ACC112 (cell line): ENCODE results near the gene CNPY1.

ENCODE experiments used
- H2AFZ ChIP-seq: fragments of 200-600 bp; sonication (generic); one replicate; pipeline ENCODE4 v1.6.0; 2017; ENCODE audit warnings: antibody characterized with exemption, low read length; ENCODE audit not compliant: unreplicated experiment
- H3K27ac ChIP-seq: fragments of 200-600 bp; sonication (generic); 2 replicates; pipeline ENCODE4 v1.5.1; 2014; ENCODE audit warnings: low read depth, mild to moderate bottlenecking, antibody characterized with exemption, low read length, moderate library complexity
- H3K27me3 ChIP-seq: fragments of 200-600 bp; sonication (generic); 2 replicates; pipeline ENCODE4 v1.6.1; 2014; ENCODE audit warnings: mild to moderate bottlenecking, antibody characterized with exemption, low read length, moderate library complexity, mixed read lengths; ENCODE audit not compliant: insufficient read depth
- H3K36me3 ChIP-seq: fragments of 200-600 bp; sonication (generic); 2 replicates; pipeline ENCODE4 v1.6.1; 2016; ENCODE audit warnings: mild to moderate bottlenecking, antibody characterized with exemption, low read length, moderate library complexity, mixed read lengths; ENCODE audit not compliant: insufficient read depth
- H3K4me1 ChIP-seq: fragments of 200-600 bp; sonication (generic); one replicate; pipeline ENCODE4 v1.6.1; 2016; ENCODE audit warnings: low read length, mixed read lengths; ENCODE audit not compliant: insufficient read depth, unreplicated experiment, control insufficient read depth
- H3K4me3 ChIP-seq: fragments of 200-600 bp; sonication (generic); 2 replicates; pipeline ENCODE4 v1.5.1; 2014; ENCODE audit warnings: mild to moderate bottlenecking, low read depth, low read length
- H3K79me2 ChIP-seq: fragments of 200-600 bp; sonication (generic); one replicate; pipeline ENCODE4 v1.6.0; 2016; ENCODE audit warnings: low read length; ENCODE audit not compliant: control insufficient read depth, unreplicated experiment, insufficient read depth

Gene CNPY1

DNA sequence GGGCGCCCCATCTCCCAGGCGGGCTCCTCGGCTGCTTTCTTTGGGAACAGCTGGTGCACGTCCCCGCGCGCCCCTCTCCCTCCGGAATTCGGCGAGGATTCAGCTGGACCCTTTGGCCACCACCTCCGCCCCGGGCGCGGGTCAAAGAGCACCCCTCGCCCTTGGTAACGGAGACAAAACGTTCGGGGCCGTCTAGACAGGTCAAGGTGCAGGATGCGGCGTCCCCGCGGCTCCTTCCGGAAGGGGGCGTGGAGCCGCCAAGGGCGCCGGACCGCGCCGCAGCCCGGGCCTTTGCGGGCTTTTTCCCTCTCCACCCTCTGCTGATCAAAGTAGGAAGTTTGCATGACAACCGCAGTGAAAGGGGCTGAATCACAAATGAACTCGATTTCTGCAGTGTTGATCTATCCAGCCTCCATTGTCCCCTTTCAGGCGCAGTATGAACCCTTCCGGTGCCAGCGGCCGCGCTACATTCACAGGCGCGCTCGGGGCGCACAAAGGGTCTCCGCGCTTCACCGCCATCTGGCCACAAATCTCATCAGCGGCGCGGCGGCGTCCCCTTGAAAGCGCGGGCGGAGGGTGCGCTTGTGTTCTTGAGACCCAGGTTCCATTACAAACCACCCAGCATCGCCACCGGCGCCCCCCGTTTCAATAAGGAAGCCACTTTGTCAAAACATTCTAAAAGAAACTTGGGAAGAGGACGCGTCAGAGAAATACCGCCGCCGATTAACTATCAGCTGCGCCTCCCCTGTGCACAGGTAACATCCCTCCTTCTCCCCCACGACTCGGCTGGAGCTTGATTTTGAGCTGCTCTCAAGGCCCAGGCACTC is 36.4 kb downstream of the CNPY1 start:
- Histone ChIP-seq H3K36me3 (no peaks in the 10 kb centered on the region), H3K79me2 (no peaks in the 10 kb centered on the region), H3K27ac (no peak overlapping the region), H2AFZ (no peak overlapping the region), H3K4me1 (no peaks in the 10 kb centered on the region), H3K4me3 (no peak overlapping the region), H3K27me3 (peaks cover 96% of the 10 kb centered on the region)

GRCh38 chr7:155509359-155509724 is 37.0 kb downstream of the CNPY1 start:
- Histone ChIP-seq H3K79me2 (no peaks in the 10 kb centered on the region), H3K27me3 (peaks cover 100% of the 10 kb centered on the region), H3K4me3 (no peak overlapping the region), H2AFZ (no peak overlapping the region), H3K27ac (no peak overlapping the region), H3K36me3 (no peaks in the 10 kb centered on the region), H3K4me1 (no peaks in the 10 kb centered on the region)

DNA sequence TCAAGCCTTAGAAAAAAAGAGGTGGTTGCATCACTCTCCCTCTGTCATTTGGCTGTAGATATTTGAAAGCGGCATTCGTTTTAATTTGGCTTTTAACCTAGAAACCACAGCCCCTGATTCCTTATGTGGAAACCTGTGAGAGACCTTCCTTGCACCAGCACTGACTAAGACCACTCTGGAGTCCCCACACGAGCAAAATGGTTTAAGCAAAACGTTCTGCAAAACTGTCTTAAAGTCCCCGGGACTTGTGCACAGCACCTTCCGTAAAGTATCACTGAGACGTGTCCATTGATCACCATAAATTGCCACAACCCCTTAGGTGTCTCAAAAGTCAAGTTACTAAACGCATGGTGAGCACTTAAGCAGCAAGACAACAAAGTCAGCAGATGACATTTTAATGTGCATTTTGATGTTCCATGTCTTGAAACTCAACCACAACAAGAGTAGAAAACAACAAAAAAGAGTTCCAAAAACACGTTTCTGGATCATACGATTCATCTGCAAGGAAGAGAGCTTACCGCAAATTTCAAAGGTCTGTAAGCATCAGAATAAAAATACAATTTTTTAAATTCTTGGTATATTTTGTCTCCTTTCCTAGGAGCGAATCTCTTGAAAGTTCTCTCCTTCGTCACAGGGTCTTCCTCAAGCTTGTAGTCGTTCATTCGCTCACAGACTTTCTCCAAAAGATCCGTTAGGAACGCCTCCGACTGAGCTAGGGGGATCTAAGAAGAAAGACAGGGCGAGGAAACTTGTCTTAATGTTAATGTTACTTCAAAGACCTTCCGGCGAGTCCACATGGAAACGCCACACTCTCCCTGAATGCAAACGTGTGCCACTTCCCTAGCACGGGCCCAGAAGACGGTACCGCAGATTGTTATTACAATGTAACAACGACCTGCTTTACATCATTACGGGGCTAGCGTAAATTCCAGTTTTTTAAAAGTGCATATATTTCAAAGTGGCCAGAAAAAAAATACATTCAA is 37.7 kb downstream of the CNPY1 start:
- H3K27me3 ChIP-seq, result peaks cover 100% of the 10 kb centered on the region
- no peaks in the 10 kb centered on the region for H3K36me3 ChIP-seq
- H2AFZ ChIP-seq, result no peak overlapping the region
- no peak overlapping the region for H3K27ac ChIP-seq
- H3K79me2 ChIP-seq, result no peaks in the 10 kb centered on the region
- no peaks in the 10 kb centered on the region for H3K4me1 ChIP-seq
- H3K4me3 ChIP-seq, result no peak overlapping the region

GRCh38 chr7:155507576-155507975 is 38.8 kb downstream of the CNPY1 start:
- no peak overlapping the region for H2AFZ ChIP-seq
- H3K4me3 ChIP-seq, result no peak overlapping the region
- H3K27me3 ChIP-seq, result peaks cover 100% of the 10 kb centered on the region
- H3K79me2 ChIP-seq, result no peaks in the 10 kb centered on the region
- no peaks in the 10 kb centered on the region for H3K4me1 ChIP-seq
- no peak overlapping the region for H3K27ac ChIP-seq
- no peaks in the 10 kb centered on the region for H3K36me3 ChIP-seq

DNA sequence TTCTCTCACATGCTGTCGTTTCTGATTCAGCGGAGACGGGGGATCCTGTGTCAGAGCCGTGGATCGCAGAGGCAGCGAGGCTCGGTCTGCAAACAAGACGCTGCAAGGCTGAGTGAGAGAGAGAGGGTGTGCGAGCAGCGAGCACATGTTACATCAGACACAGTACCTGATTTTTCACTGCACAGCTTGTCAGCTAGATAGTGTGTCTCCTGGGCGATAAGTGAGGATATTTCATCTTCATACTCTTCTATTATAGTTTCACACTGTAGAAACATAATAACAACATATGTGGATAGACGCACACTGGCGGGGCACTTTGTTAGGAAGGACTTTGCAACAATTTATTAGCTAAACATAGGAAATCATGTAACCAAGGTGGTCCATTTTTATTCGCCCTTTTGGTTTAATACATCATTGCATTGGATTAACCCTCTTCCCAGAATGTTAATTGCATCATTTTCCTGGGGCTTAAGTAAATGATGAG is 39.5 kb downstream of the CNPY1 start:
- Histone ChIP-seq H3K27ac (no peak overlapping the region), H3K4me3 (no peak overlapping the region), H3K4me1 (no peaks in the 10 kb centered on the region), H3K27me3 (peaks cover 100% of the 10 kb centered on the region), H3K36me3 (no peaks in the 10 kb centered on the region), H3K79me2 (no peaks in the 10 kb centered on the region), H2AFZ (no peak overlapping the region)

- H3K4me1 ChIP-seq, result no peaks in the 10 kb centered on the region
- no peak overlapping the region for H2AFZ ChIP-seq
- peaks cover 100% of the 10 kb centered on the region for H3K27me3 ChIP-seq
- H3K4me3 ChIP-seq, result no peak overlapping the region
- H3K79me2 ChIP-seq, result no peaks in the 10 kb centered on the region
- H3K36me3 ChIP-seq, result no peaks in the 10 kb centered on the region
- no peak overlapping the region for H3K27ac ChIP-seq
Measured at GRCh38 chr7:155505422-155505793, 41.0 kb downstream of the CNPY1 start.

- Histone ChIP-seq H3K79me2 (no peaks in the 10 kb centered on the region), H3K4me1 (no peaks in the 10 kb centered on the region), H3K4me3 (no peak overlapping the region), H2AFZ (no peak overlapping the region), H3K27me3 (peaks cover 65% of the 10 kb centered on the region), H3K36me3 (no peaks in the 10 kb centered on the region), H3K27ac (no peak overlapping the region)
Measured at GRCh38 chr7:155497149-155497901, 49.0 kb downstream of the CNPY1 start.

- Histone ChIP-seq H3K4me3 (no peak overlapping the region), H3K36me3 (no peaks in the 10 kb centered on the region), H3K27me3 (peaks cover 66% of the 10 kb centered on the region), H3K79me2 (no peaks in the 10 kb centered on the region), H3K4me1 (no peaks in the 10 kb centered on the region), H2AFZ (no peak overlapping the region), H3K27ac (no peak overlapping the region)
Measured at GRCh38 chr7:155496267-155497005, 49.9 kb downstream of the CNPY1 start.

- H3K79me2 ChIP-seq, result no peaks in the 10 kb centered on the region
- no peak overlapping the region for H2AFZ ChIP-seq
- no peak overlapping the region for H3K4me3 ChIP-seq
- no peaks in the 10 kb centered on the region for H3K4me1 ChIP-seq
- H3K27me3 ChIP-seq, result peaks cover 65% of the 10 kb centered on the region
- no peaks in the 10 kb centered on the region for H3K36me3 ChIP-seq
- H3K27ac ChIP-seq, result no peak overlapping the region
Measured at GRCh38 chr7:155495440-155496248, 50.7 kb downstream of the CNPY1 start.
